ENCODE data around the gene CPNE4.

CPNE4 gene

GRCh38 chr3:131714585-131715220 lies 320.1 kb downstream of the CPNE4 start:
- DNase-seq (ENCODE audit: low read depth, low spot score) = no peak
- H3K27ac ChIP-seq = no peak overlapping the region

DNA sequence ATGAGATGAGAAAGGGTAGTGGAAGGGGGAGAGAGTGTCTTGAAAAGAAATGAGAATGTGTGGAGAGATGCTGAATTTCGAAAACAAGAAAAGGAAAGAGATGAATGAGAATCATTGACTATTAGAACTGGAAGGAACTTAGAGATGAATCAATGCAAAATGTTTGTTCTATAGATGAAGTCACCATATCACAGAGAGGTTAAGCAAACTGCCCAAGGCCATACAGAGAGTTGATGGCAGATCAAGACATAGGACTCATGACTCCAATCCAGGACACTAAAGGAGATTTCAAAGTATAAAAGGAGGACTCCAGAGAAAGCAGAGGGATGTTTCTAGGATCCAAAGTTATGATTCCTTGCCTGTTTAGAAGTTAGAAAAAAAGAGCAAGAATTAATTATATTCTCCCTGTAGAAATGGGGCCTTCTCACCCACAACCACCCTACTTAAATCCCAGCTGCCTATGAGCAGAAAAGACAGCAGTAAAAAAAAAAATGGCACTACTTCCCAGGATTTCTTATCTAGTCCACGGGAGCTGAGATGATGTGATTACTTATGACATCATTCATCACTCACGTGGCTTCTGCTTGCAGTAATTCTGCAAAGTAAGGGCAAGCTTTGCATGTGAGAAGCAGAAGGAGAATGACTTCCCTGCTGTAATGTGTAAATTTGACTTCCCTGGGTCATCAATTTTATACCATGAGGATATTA lies 321.2 kb downstream of the CPNE4 start:
- no peak for DNase-seq (ENCODE audit: low read depth, low spot score)

GRCh38 chr3:131712662-131713061 lies 322.2 kb downstream of the CPNE4 start:
- H3K27ac ChIP-seq = no peak overlapping the region
- DNase-seq (ENCODE audit: low read depth, low spot score) = no peak

More for the DNA sequence above, 321.2 kb downstream of the CPNE4 start:
- no peak overlapping the region for H3K27ac ChIP-seq

- no peak overlapping the region for H3K27ac ChIP-seq
- DNase-seq (ENCODE audit: low read depth, low spot score) = no peak
Observed at GRCh38 chr3:131711114-131711768, 323.6 kb downstream of the CPNE4 start.

DNA sequence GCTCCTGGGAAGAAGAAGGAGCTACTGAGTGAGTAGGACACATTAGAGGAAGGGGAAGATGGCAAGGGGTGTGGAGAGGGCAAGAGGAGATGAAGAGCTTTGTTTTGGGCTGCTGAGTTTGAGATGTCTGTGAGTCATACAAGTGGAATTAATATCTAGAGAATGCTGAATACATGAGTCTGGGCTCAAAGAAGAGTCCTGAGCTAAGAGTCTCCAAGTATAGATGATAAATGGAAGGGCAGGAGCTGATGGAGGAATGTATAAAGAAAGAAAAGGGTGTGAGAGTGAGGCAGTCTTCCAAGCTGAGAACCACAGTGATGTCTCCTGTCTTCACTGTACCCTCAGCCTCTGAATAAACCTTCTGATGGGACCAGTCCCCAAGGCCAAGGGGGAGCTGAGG lies 326.6 kb downstream of the CPNE4 start:
- DNase-seq (ENCODE audit: low read depth, low spot score) = no peak
- H3K27ac ChIP-seq = no peak overlapping the region

DNA sequence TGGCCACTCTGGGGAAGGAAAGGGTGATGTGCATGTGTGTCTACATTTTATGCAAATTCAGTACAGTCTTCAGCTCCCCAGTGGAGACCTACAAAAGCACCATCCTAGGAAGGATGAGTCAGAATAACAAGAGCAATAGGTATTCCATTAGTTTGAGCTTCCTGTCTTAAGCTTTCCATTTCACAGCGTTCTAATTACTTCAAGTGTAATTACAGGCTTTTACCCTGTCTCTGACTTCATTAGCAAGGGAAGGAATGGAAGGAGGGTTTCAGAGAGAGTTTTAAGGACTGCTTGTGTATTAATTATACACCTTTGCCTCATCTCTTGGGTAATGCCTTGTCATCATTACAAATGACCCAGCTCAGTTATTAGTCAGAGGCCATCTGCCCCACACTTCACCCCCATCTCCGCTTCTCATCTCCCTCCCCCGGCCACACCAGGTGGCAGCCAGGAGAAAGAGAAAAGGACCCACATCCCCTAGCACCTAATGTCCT lies 329.2 kb downstream of the CPNE4 start:
- peak; percentile 3 for DNase-seq (ENCODE audit: low read depth, low spot score)
- H3K27ac ChIP-seq = no peak overlapping the region

GRCh38 chr3:131705099-131705498 lies 329.7 kb downstream of the CPNE4 start:
- H3K27ac ChIP-seq = no peak overlapping the region
- DNase-seq (ENCODE audit: low read depth, low spot score) = no peak

DNA sequence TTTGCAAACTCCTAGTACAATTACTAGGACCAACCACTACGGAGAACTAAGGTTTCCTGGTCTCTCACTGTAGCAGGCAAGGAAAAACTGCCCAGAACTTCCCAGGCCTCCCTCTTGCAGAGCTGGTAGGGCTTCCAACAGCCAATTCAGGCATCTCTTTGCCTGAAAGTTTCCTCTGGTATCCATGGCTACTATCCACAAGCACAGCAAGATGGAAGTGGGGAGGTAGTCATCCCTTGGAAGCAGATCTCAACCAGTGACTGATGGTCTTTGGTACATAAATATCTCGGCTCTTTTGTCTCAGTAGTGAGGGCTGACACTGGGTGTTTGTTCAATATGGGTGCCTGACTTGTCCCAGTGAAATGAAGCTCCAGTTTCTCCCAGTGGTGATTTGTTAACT lies 330.7 kb downstream of the CPNE4 start:
- H3K27ac ChIP-seq = no peak overlapping the region
- no peak for DNase-seq (ENCODE audit: low read depth, low spot score)

DNA sequence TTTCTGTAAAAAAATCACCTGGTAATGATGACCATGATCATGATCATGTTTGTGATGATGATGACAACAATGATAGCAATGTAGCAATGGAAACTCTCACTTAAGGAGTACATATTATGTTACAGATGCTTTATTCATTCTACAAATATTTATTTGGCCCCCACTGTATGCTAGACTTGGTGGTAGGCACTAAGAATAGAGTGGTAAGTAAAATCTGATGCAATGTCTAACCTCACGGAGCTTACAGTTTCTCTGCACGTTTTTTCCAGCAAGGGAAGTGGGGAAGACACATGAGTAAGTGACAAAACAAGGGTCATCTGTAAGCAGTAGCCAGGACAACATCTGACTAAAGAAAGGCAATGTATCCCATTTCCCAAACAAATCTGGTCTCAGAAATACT lies 332.7 kb downstream of the CPNE4 start:
- DNase-seq (ENCODE audit: low read depth, low spot score) = no peak
- no peak overlapping the region for H3K27ac ChIP-seq

DNA sequence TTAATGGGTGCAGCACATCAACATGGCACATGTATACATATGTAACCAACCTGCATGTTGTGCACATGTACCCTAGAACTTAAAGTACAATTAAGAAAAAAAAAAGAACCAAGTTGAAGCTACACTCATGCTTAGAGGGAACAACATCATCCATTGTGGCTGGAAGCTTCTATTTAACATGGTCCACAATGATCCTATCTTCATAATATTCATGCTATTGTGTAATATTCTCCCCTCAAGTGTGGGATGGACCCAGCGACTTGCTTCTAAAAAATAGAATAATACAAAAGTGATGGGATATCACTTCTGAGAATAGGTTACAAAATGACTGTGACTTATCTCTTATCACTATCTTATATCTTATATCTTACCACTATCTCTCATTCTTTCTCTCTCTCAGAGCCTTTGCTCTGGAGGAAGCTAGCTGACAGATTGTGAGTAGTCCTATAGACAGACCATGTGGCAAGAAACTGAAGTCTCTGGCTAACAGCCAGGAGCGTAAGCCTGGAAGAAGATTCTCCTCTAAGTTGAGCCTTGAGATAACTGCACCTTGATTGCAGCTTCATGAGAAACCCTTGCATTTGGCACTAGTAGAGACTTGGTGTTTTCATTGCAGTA lies 333.6 kb downstream of the CPNE4 start:
- DNase-seq (ENCODE audit: low read depth, low spot score) = no peak
- no peak overlapping the region for H3K27ac ChIP-seq

- DNase-seq (ENCODE audit: low read depth, low spot score) = no peak
- H3K27ac ChIP-seq = no peak overlapping the region
Observed at GRCh38 chr3:131699001-131699400, 335.8 kb downstream of the CPNE4 start.

DNA sequence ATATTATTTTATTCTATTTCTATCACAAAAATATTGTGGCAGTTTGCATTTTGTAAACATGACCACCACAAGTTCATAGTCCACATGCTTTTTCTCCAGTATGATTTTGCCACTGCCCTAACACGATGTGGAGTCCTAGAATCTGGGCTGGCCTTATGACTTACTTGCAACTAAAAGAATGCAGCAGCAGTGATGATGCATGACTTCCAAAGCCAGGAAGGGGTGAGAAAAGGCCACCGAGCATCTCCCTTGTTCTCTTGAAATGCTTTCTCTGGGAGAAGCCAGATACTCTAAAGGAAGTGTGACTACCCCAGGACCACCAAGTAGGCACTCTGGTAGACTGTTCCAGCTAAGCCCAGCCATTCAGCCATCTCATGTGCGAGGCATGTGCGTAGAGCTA lies 340.4 kb downstream of the CPNE4 start:
- DNase-seq (ENCODE audit: low read depth, low spot score) = no peak

DNA sequence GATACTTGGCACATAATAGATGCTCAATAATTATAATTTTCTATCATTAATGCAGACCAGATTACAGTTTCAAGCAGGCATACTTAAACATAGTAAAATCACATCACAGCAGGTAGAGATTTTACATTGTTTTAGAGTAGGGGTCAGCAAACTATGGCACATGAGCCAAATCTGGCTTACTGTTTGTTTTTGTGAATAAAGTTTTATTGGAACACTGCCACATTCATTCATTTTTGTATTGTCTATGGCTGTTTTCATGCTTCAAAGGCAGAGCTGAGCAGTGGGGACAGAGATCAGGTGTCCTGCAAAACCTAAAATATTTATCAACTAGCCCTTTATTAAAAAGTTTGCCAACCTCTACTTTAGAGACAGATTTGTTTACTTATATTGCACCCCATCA lies 342.5 kb downstream of the CPNE4 start:
- H3K27ac ChIP-seq = no peak overlapping the region
- no peak for DNase-seq (ENCODE audit: low read depth, low spot score)

More for the DNA sequence above, 340.4 kb downstream of the CPNE4 start:
- H3K27ac ChIP-seq = no peak overlapping the region

DNA sequence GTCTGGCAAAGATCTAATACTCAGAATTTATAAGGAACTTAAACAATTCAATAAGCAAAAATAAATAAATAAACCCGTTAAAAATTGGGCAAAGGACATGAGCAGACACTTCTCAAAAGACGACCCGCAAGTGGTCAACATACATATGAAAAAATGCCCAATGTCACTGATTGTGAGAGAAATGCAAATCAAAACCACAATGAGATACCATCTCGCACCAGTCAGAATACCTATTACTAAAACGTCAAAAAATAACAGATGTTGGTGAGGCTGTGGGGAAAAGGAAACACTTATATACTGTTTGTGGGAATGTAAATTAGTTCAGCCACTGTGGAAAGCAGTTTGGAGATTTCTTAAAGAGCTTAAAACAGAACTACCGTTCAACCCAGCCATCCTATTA lies 344.0 kb downstream of the CPNE4 start:
- no peak for DNase-seq (ENCODE audit: low read depth, low spot score)
- H3K27ac ChIP-seq = no peak overlapping the region

DNA sequence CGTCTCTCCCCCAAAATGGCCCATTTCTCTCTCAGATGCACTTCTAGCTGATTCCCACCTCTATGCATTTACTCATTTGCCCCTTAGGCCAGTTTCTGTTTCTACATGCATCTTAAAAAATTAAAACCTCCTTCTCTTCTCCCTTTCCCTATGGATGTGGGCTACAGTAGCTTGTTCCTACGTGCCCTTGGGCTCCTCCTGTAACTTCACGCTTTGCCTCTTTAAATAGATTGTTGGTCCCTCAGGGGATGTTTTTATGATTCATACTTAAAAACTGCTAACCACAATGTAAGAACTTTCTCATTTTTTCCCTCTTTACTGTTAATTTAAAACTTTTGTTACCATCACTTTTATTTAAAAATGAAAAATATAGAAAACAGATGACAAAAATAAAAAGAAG lies 346.4 kb downstream of the CPNE4 start:
- no peak overlapping the region for H3K27ac ChIP-seq
- DNase-seq (ENCODE audit: low read depth, low spot score) = peak; percentile 18

DNA sequence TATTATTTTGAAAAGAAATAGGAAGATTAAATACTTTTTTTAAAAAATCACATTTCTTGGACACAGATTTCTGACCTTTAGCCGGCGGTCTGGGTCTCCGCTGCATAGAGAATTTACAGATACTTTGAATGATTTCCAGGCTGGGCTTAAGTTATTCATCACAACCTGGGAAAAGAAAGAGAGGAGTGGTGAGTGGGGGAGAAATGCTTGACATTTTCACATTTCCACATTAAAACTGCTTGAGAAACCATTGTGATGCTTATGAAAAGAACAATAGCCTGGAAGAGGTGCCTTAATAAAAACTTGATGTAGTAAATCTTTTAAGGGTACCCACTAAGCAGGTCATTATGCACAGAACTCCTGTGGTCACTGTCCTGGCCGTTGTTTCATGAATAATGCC lies 365.2 kb downstream of the CPNE4 start:
- H3K27ac ChIP-seq = no peak overlapping the region
- no peak for DNase-seq (ENCODE audit: low read depth, low spot score)

DNA sequence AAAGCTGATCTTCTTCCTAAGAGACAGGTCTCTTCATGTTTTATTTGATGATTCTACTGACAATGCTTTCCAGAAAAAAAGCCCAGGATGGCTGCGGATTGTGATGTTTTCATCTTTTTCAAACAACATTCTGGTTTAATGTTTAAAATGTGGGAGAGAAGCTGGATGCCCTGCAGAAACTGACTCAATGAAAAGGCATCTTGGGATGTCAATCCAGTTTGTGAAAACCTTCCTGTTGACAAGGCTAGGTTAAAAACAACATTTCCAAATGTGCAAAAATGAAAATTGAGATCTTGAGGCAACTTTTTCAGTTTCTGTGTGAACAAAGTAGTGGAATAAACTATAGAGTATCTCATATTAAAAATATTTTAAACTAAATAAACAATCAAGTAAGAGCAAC lies 376.0 kb downstream of the CPNE4 start:
- H3K27ac ChIP-seq = no peak overlapping the region
- DNase-seq (ENCODE audit: low read depth, low spot score) = no peak

GRCh38 chr3:131658115-131658514 lies 376.7 kb downstream of the CPNE4 start:
- DNase-seq (ENCODE audit: low read depth, low spot score) = no peak

GRCh38 chr3:131655070-131655690 lies 379.6 kb downstream of the CPNE4 start:
- H3K27ac ChIP-seq = no peak overlapping the region
- DNase-seq (ENCODE audit: low read depth, low spot score) = peak; percentile 18

More at GRCh38 chr3:131658115-131658514, 376.7 kb downstream of the CPNE4 start:
- H3K27ac ChIP-seq = no peak overlapping the region

DNA sequence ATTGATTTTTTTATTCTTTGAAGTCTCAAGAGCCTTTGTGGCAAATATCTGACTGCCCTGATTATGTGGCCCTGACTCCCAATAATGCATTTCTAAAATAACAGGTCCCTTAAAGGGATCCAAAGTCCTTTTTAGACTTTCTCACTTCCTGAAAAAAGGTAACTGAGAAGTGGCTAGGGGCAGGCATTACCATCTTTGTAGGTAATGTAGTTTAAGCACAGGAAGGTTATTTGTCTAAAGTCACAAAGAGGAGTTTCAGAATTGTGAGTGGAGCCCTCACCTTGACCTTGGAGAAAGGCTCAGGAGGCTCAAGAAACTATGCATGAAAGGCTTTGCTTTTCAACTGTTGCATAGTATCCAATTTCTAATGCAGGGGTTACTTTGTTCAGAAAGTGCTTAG lies 389.2 kb downstream of the CPNE4 start:
- H3K27ac ChIP-seq = no peak overlapping the region
- DNase-seq (ENCODE audit: low read depth, low spot score) = no peak
